ENCODE measurements around the gene SLC4A11. TPM values are rescaled to one million over a fixed set of nuclear protein-coding genes. Genes with fewer than 3 reads are reported as not detected.

Gene SLC4A11
- total and polyA plus RNA-seq, 10 of the 15 experiments (the other 5 are each of a cell fraction or from before 2014, with no cell fraction given): 0.07 to 2.3 (median 1.1) TPM

- in situ Hi-C loops (cut with MboI) (no loop called here), intact Hi-C loops (cut with micrococcal nuclease; ENCODE audit: unreplicated experiment) (no loop called here)
- SMC1A ChIA-PET (ENCODE audit: uncharacterized antibody, unreplicated experiment): no interaction called here
- Histone ChIP-seq H4K20me1 (ENCODE audit: control insufficient read depth, insufficient read depth) (no peaks in the 10 kb centered on the region), H3K4me2 (ENCODE audit: control insufficient read depth, insufficient read depth) (peak overlapping the region; percentile 77), H3K9ac (ENCODE audit: control insufficient read depth, insufficient read depth, low read length) (no peak overlapping the region), H2AFZ (ENCODE audit: control insufficient read depth, low read depth, low read length) (peak overlapping the region; percentile 55), H3K9me3 (replicated peaks; ENCODE audit: control insufficient read depth, insufficient read depth, low read length) (no peaks in the 10 kb centered on the region), H3K79me2 (ENCODE audit: control insufficient read depth, insufficient read depth, low read length) (no peaks in the 10 kb centered on the region), H3K4me1 (ENCODE audit: control insufficient read depth, insufficient read depth, low read length) (no peaks in the 10 kb centered on the region; the same call in none of the 2 replicates), H3K27ac (ENCODE audit: control insufficient read depth, insufficient read depth) (no peak overlapping the region), H3K4me3 (no peak overlapping the region), H3K27me3 (replicated peaks in 1 of 2; ENCODE audit: control insufficient read depth in 2 of 2, insufficient read depth in 2 of 2, low read length in 1 of 2) (peaks cover 4 to 9% of the 10 kb centered on the region in 2 experiments; a peak in 3 of 4 replicates), H3K36me3 (ENCODE audit: control insufficient read depth in 2 of 2, insufficient read depth in 2 of 2, low read length in 1 of 2) (no peaks in the 10 kb centered on the region)
- BruUV-seq (replicated peaks): no TSS peak
- no peak for TF ChIP-seq CBFB (IDR thresholded peaks at IDR 0.05; ENCODE audit: low read depth)
- TF ChIP-seq PAX8 (IDR thresholded peaks at IDR 0.05): no peak
- FAIRE-seq (no peak), ATAC-seq (no peak), DNase-seq (ENCODE audit: low read depth, low spot score) (no peak)
- CTCF ChIA-PET: interaction anchor here (1.3 kb wide), 1 partner anchor 9 kb away, joined by 3 read pairs; no protein-coding TSS in a partner anchor
- RAD21 ChIA-PET (ENCODE audit: unreplicated experiment): no interaction called here
- whole genome bisulfite sequencing (ENCODE audit: insufficient coverage, insufficient replicate concordance, low lambda C conversion rate, missing lambda C conversion rate): 11% methylated on average over 16 of the region's 18 CpGs
- POLR2A ChIA-PET: no interaction called here
These were observed 10.0 kb upstream of the SLC4A11 start for GRCh38 chr20:3248993-3249347.

GRCh38 chr20:3248167-3248992, 9.4 kb upstream of the SLC4A11 start:
- FAIRE-seq (no peak), ATAC-seq (peak; percentile 74), DNase-seq (ENCODE audit: low read depth, low spot score) (no peak)
- Histone ChIP-seq H3K27me3 (replicated peaks in 1 of 2; ENCODE audit: control insufficient read depth in 2 of 2, insufficient read depth in 2 of 2, low read length in 1 of 2) (peaks cover 4 to 9% of the 10 kb centered on the region in 2 experiments; a peak in 3 of 4 replicates), H3K27ac (ENCODE audit: control insufficient read depth, insufficient read depth) (no peak overlapping the region), H3K36me3 (ENCODE audit: control insufficient read depth in 2 of 2, insufficient read depth in 2 of 2, low read length in 1 of 2) (no peaks in the 10 kb centered on the region), H4K20me1 (ENCODE audit: control insufficient read depth, insufficient read depth) (no peaks in the 10 kb centered on the region), H3K9me3 (replicated peaks; ENCODE audit: control insufficient read depth, insufficient read depth, low read length) (no peaks in the 10 kb centered on the region), H3K9ac (ENCODE audit: control insufficient read depth, insufficient read depth, low read length) (no peak overlapping the region), H3K4me3 (no peak overlapping the region), H2AFZ (ENCODE audit: control insufficient read depth, low read depth, low read length) (peak overlapping the region; percentile 55), H3K79me2 (ENCODE audit: control insufficient read depth, insufficient read depth, low read length) (no peaks in the 10 kb centered on the region), H3K4me2 (ENCODE audit: control insufficient read depth, insufficient read depth) (peak overlapping the region; percentile 77), H3K4me1 (ENCODE audit: control insufficient read depth, insufficient read depth, low read length) (no peaks in the 10 kb centered on the region; the same call in none of the 2 replicates)
- intact Hi-C loops (cut with micrococcal nuclease; ENCODE audit: unreplicated experiment) (no loop called here), in situ Hi-C loops (cut with MboI) (no loop called here)
- BruUV-seq (replicated peaks): no TSS peak
- ChIA-PET RAD21 (ENCODE audit: unreplicated experiment) (no interaction called here), POLR2A (no interaction called here), CTCF (interaction anchor here (1.3 kb wide), 1 partner anchor 8 kb away, joined by 3 read pairs; no protein-coding TSS in a partner anchor), SMC1A (ENCODE audit: uncharacterized antibody, unreplicated experiment) (interaction anchor here (0.5 kb wide), 1 partner anchor 31 kb away, joined by 3 read pairs; no protein-coding TSS in a partner anchor)
- 12% methylated on average over 53 of the region's 53 CpGs for WGBS (ENCODE audit: insufficient coverage, insufficient replicate concordance, low lambda C conversion rate, missing lambda C conversion rate)
- TF ChIP-seq RELB (IDR thresholded peaks at IDR 0.05; ENCODE audit: low read depth) (no peak), RUNX3 (IDR thresholded peaks at IDR 0.05; ENCODE audit: low read length) (peak; percentile 39; the same call in 1 of the 2 replicates), NR2F1 (conservative IDR thresholded peaks at IDR 0.05) (no peak), E2F4 (IDR thresholded peaks at IDR 0.05; ENCODE audit: low read depth, low read length) (no peak), BACH1 (IDR thresholded peaks at IDR 0.05; ENCODE audit: borderline replicate concordance) (no peak), BHLHE40 (IDR thresholded peaks at IDR 0.05; ENCODE audit: borderline replicate concordance in 1 of 2, low read depth in 2 of 2, low read length in 1 of 2) (peak in 1 of 2 experiments; percentile 51; a peak in 2 of 4 replicates), SUZ12 (IDR thresholded peaks at IDR 0.05; ENCODE audit: unreplicated experiment) (peak; percentile 48), SMC3 (IDR thresholded peaks at IDR 0.05; ENCODE audit: borderline replicate concordance, low read length) (no peak), KLF5 (IDR thresholded peaks at IDR 0.05; ENCODE audit: partially characterized antibody) (no peak)

Measured in GM12878 (cell line).